ENCODE measurements around the gene CYP4F3.
A peak's percentile ranks its signal among the peaks of the same experiment; 100 is the strongest.
"Not testable (repeated sequence)": the region's sequence is repeated elsewhere in the genome, so short reads cannot be mapped to it uniquely, and the experiment has no call there.

CYP4F3 gene

DNA sequence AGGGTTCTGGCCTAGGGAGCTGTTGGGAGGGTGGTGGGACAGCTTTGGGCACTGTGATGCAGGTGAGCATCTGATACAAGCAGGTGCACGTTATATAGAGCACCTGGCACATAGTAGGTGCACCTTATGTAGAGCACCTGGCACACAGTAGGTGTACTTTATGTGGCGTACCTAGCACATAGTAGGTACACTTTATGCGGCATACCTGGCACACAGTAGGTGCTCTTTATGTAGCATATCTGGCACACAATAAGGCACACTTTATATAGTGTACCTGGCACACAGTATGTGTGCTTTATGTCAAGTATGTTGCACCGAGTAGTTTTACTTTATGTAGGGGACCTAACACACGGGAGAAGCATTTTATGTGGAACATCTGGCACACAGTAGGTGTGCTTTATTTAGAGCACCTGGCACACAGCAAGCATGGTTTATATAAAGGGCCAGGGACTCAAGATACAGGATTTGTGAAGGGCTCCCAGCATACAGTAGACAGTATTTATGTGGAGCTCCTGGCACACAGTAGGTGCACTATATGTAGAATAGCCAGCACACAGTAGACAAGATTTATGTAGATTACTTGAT is 30.6 kb downstream of the CYP4F3 start:
- DNase-seq = no peak

GRCh38 chr19:15671891-15672579 is 31.3 kb downstream of the CYP4F3 start:
- DNase-seq = no peak

DNA sequence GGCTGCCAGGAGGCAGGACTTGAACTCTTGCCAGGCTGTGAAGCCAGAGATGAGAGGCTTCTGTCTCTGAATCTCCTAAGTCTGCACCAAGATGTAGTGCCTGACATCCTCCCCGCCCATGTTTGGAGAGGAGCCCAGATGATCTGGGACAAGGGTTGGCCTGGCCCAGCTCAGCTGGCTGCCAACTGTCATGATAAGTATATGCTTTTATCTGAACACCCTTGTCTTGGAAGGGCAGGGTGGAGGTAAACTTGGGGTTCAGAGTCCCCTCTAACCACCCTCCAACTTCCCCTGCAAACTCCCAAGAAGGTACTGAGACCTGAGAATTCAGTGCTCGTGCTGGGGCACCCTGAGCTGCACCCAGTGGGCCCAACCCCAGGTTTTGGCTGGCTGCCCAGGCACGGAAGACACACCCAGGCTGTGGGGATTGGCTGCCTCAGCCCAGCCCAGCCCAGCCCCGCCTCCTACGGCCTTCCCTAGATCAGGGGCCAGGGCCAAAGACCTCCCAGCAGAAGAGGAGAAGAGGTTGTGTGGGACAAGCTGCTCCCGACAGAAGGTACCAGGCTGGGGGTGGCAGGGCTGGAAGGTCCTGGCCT is 32.0 kb downstream of the CYP4F3 start, which contains the start of gene CYP4F12:
TSS of gene CYP4F12 (plus strand) at position 508 of the 596 bp plus-strand sequence. CDS start 443 bp downstream, outside the sequence.
- DNase-seq = peak; percentile 22

DNA sequence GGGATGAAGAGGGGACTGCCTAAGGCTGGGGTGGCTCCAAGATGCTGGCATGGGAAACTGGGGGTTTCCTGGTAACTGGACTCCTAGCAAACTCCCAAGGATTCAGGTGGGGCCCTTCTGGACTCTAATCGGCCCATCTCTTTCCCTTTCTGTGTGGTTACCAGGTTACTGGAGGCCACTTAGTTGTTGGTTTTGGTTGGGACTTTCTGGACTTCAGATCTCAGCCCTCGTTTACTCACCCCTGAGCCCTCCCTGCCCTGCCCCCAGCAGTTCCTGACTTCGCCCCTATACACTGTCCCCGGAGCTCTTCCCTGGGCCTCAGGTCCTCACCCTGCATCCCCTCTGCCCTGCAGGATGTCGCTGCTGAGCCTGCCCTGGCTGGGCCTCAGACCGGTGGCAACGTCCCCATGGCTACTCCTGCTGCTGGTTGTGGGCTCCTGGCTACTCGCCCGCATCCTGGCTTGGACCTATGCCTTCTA is 32.5 kb downstream of the CYP4F3 start:
- no peak for DNase-seq

DNA sequence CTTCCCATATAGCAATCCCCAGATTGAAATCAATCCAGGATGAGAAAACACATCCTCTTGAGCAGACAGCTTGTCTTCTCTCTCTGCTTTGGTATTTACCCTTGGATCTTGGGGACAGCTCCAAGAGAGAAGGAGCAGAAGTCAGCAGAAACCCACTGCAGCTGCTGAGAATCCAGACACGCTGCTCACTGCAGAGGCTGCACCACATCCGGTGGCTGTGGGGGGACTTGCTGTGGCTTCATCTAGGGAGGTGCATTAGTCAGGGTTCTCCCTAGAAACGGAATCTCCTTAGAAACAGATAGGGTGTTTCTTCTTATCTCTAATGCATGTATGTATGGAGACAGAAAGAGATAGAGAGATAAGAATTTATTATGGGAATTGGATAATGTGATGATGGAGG is 34.9 kb downstream of the CYP4F3 start:
- DNase-seq = no peak

- DNase-seq = no peak
Observed at GRCh38 chr19:15679089-15679488, 38.4 kb downstream of the CYP4F3 start.

- DNase-seq = not testable (repeated sequence)
Observed at GRCh38 chr19:15679865-15680264, 39.2 kb downstream of the CYP4F3 start.

GRCh38 chr19:15680478-15681322 is 40.0 kb downstream of the CYP4F3 start:
- DNase-seq = no peak

DNA sequence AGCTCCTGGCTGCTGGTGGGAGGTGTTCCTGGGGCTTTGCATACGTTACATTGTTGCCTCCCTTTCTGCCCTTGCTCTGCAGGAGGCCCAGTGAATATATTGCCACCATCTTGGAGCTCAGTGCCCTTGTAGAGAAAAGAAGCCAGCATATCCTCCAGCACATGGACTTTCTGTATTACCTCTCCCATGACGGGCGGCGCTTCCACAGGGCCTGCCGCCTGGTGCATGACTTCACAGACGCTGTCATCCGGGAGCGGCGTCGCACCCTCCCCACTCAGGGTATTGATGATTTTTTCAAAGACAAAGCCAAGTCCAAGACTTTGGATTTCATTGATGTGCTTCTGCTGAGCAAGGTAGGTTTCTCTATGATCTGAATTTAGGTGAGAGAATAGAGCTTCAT is 42.7 kb downstream of the CYP4F3 start:
- no peak for DNase-seq

GRCh38 chr19:15684828-15685227 is 44.1 kb downstream of the CYP4F3 start:
- DNase-seq = no peak

- no peak for DNase-seq
Observed at GRCh38 chr19:15696654-15697194, 56.0 kb downstream of the CYP4F3 start.

DNA sequence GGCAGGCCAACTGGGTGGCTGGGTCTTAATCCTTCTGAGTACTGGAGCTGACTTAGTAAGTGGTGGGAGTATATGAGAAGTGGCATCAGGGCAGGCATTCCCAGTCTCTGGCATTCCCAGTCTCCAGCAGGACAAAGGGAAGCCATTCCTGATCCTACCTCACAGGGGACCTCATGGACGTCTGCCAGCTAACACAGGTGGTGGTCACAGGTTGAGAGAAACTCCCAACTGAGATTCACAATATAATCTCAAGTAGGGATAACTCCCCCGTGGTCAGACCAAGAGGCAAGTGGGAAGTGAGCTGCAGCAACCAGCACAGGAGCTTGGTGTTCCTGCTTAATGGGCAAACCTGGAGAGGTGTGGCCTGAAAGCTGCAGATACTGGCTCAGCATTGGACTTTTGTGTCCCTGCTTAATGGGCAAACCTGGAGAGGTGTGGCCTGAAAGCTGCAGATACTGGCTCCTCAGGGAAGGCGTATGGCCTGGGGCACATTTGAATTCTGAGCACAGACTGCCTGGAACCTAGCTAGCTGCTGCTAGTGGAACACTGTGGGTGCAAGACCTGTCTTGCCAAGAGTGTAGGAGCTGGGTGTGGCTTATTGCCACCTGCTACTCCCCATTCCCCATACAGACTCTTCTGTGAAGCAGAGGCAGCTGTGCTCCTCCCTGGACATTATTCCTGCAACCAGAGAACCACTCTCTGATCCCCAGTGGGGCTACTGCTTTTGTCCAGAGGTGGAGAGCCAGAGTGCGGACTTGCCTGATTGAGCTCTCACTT is 61.2 kb downstream of the CYP4F3 start:
- DNase-seq = no peak

GRCh38 chr19:15702534-15702930 is 61.8 kb downstream of the CYP4F3 start:
- DNase-seq = no peak

All from activated naive CD4-positive, alpha-beta T cell treated with Interleukin-2 at 50 U/mL for 16 hours (primary cell).